H1 (cell line): ENCODE data around the gene L3MBTL1. TPM values are rescaled to one million over a fixed set of nuclear protein-coding genes. Genes with fewer than 3 reads are reported as not detected.
A peak's percentile ranks its signal among the peaks of the same experiment; 100 is the strongest.

ENCODE experiments used
- CTCF ChIA-PET: fragments of 300-600 bp; sonication (Branson Sonifier 250); formaldehyde crosslinking; loops from one replicate; lab custom pipeline; 2021; ENCODE audit not compliant: partially characterized antibody; lab: Charles Lee
- POLR2A ChIA-PET: fragments of 300-600 bp; sonication (Branson Sonifier 250); formaldehyde crosslinking; loops from one replicate; lab custom pipeline; 2021; ENCODE audit warnings: inconsistent platforms; ENCODE audit not compliant: partially characterized antibody; lab: Charles Lee
- DNase-seq, 2 experiments: peaks; one replicate each; pipeline versions ENCODE4 v3.0.0 to v3.0.0-alpha.2; 2010 to 2022; ENCODE audit warnings: low spot score in 2 of 2, low read depth in 1 of 2, mixed read lengths in 1 of 2
- FAIRE-seq: peaks from 2 replicates; lab custom pipeline; 2011; peaks lifted over from hg19 to GRCh38; lab: Jason Lieb, UNC
- H2AFZ ChIP-seq: 2 replicates; pipeline ENCODE4 v1.8.1; 2012; ENCODE audit warnings: low read length, inconsistent platforms
- H2AK5ac ChIP-seq: 2 replicates; pipeline ENCODE4 v1.6.1; 2013; ENCODE audit warnings: low read depth, low read length
- H2BK120ac ChIP-seq: replicated peaks from 2 replicates; pipeline ENCODE3; 2013; ENCODE audit warnings: low read depth, low read length, inconsistent platforms
- H2BK12ac ChIP-seq: 2 replicates; pipeline ENCODE4 v1.6.1; 2013; ENCODE audit warnings: low read depth, low read length
- H2BK15ac ChIP-seq: 2 replicates; pipeline ENCODE4 v1.6.1; 2013; ENCODE audit warnings: low read length
- H2BK20ac ChIP-seq: 2 replicates; pipeline ENCODE4 v1.6.1; 2013; ENCODE audit warnings: low read length
- H2BK5ac ChIP-seq: 2 replicates; pipeline ENCODE4 v1.6.1; 2013; ENCODE audit warnings: low read depth, low read length
- H3K14ac ChIP-seq: 2 replicates; pipeline ENCODE4 v1.6.1; 2013; ENCODE audit warnings: inconsistent platforms; ENCODE audit not compliant: insufficient read length
- H3K18ac ChIP-seq: 2 replicates; pipeline ENCODE4 v1.6.1; 2013; ENCODE audit warnings: low read length; ENCODE audit errors: extremely low read depth
- H3K23ac ChIP-seq: 2 replicates; pipeline ENCODE4 v1.6.1; 2013; ENCODE audit warnings: inconsistent platforms; ENCODE audit not compliant: insufficient read length
- H3K23me2 ChIP-seq: 2 replicates; pipeline ENCODE4 v1.6.1; 2013; ENCODE audit warnings: low read depth, low read length
- H3K27ac ChIP-seq: 2 replicates; pipeline ENCODE4 v1.6.1; 2011; ENCODE audit warnings: low read depth, low read length, inconsistent platforms
- H3K27me3 ChIP-seq, 4 experiments: replicated peaks in 1 of 4; 1 replicate in 1 of 4; 2 replicates in 3 of 4; pipeline versions ENCODE4 v1.6.1 to v1.8.1; 2011 to 2013; ENCODE audit warnings: low read length in 3 of 4, mild to moderate bottlenecking in 3 of 4, inconsistent platforms in 2 of 4, mixed read lengths in 2 of 4, moderate library complexity in 1 of 4; ENCODE audit not compliant: control insufficient read depth in 3 of 4, insufficient read depth in 3 of 4; ENCODE audit errors: extremely low read depth in 1 of 4
- H3K36me3 ChIP-seq, 4 experiments: 2 replicates each; pipeline versions ENCODE4 v1.6.1 to v1.8.1; 2011 to 2013; ENCODE audit warnings: mild to moderate bottlenecking in 4 of 4, low read length in 3 of 4, moderate library complexity in 2 of 4, control low read depth in 1 of 4, inconsistent platforms in 1 of 4; ENCODE audit not compliant: insufficient read depth in 4 of 4, control insufficient read depth in 2 of 4
- H3K4ac ChIP-seq: replicated peaks from 2 replicates; pipeline ENCODE3; 2013; ENCODE audit warnings: low read length, low read depth, mixed read lengths, inconsistent platforms; ENCODE audit not compliant: insufficient read length
- H3K4me1 ChIP-seq, 4 experiments: replicated peaks in 1 of 4; 1 replicate in 1 of 4; 2 replicates in 3 of 4; pipeline versions ENCODE4 v1.6.1 to v1.8.1; 2011 to 2013; ENCODE audit warnings: low read length in 3 of 4, inconsistent platforms in 2 of 4, mixed read lengths in 1 of 4; ENCODE audit not compliant: insufficient read depth in 4 of 4, control insufficient read depth in 3 of 4
- H3K4me2 ChIP-seq, 2 experiments: 2 replicates each; pipeline versions ENCODE4 v1.6.1 to v1.8.1; 2011 to 2013; ENCODE audit warnings: low read depth in 2 of 2, low read length in 2 of 2, control low read depth in 1 of 2, inconsistent platforms in 1 of 2, mild to moderate bottlenecking in 1 of 2; ENCODE audit not compliant: insufficient read depth in 1 of 2
- H3K4me3 ChIP-seq, 4 experiments: fragments of 200-600, 300-600 bp in 1 of 4; sonication (generic), shearing (Covaris generic), sonication (Bioruptor Twin) in 1 of 4; 2 replicates each; pipeline versions ENCODE4 v1.5.1 to v1.8.1; 2011 to 2016; ENCODE audit warnings: low read length in 4 of 4, low read depth in 3 of 4, control low read depth in 2 of 4, inconsistent platforms in 2 of 4, mild to moderate bottlenecking in 2 of 4, mixed read lengths in 1 of 4, moderate library complexity in 1 of 4; ENCODE audit not compliant: insufficient read depth in 2 of 4; ENCODE audit errors: extremely low read depth in 1 of 4
- H3K56ac ChIP-seq: replicated peaks from 2 replicates; pipeline ENCODE3; 2013; ENCODE audit warnings: low read depth, mild to moderate bottlenecking, mixed read lengths, low read length, inconsistent platforms; ENCODE audit not compliant: insufficient read length
- H3K79me1 ChIP-seq: 2 replicates; pipeline ENCODE4 v1.6.1; 2013; ENCODE audit warnings: low read depth, low read length, control low read depth
- H3K79me2 ChIP-seq, 2 experiments: 2 replicates each; pipeline versions ENCODE4 v1.6.1 to v1.8.1; 2012 to 2013; ENCODE audit warnings: low read length in 2 of 2, mild to moderate bottlenecking in 2 of 2, inconsistent platforms in 1 of 2; ENCODE audit not compliant: insufficient read depth in 2 of 2, control insufficient read depth in 1 of 2
- H3K9ac ChIP-seq, 4 experiments: replicated peaks in 1 of 4; 1 replicate in 1 of 4; 2 replicates in 3 of 4; pipeline versions ENCODE4 v1.6.1 to v1.8.1; 2011 to 2013; ENCODE audit warnings: low read depth in 3 of 4, low read length in 3 of 4, control low read depth in 2 of 4, mild to moderate bottlenecking in 2 of 4, moderate library complexity in 2 of 4, inconsistent platforms in 1 of 4; ENCODE audit errors: extremely low read depth in 1 of 4
- H3K9me3 ChIP-seq, 2 experiments: 2 replicates each; pipeline versions ENCODE4 v1.6.1 to v1.8.1; 2012 to 2013; ENCODE audit warnings: mild to moderate bottlenecking in 2 of 2, moderate library complexity in 2 of 2, control low read depth in 1 of 2, inconsistent platforms in 1 of 2, low read depth in 1 of 2, low read length in 1 of 2, mixed read lengths in 1 of 2; ENCODE audit not compliant: insufficient read depth in 2 of 2
- H4K20me1 ChIP-seq, 2 experiments: replicated peaks in 1 of 2; 2 replicates each; pipeline versions ENCODE3 to v1.8.1; 2011 to 2013; ENCODE audit warnings: inconsistent platforms in 2 of 2, low read length in 2 of 2, mild to moderate bottlenecking in 1 of 2; ENCODE audit not compliant: insufficient read depth in 2 of 2, control insufficient read depth in 1 of 2
- H4K5ac ChIP-seq: 2 replicates; pipeline ENCODE4 v1.6.1; 2013; ENCODE audit warnings: low read length, low read depth, mixed read lengths, inconsistent platforms; ENCODE audit not compliant: insufficient read length
- H4K8ac ChIP-seq: 2 replicates; pipeline ENCODE4 v1.8.0; 2013; ENCODE audit warnings: mild to moderate bottlenecking, moderate library complexity, low read length, inconsistent platforms; ENCODE audit not compliant: insufficient read depth; ENCODE audit errors: extremely low read depth
- H4K91ac ChIP-seq: replicated peaks from 2 replicates; pipeline ENCODE3; 2013; ENCODE audit warnings: low read length, mixed read lengths, inconsistent platforms; ENCODE audit not compliant: insufficient read length
- CREB1 ChIP-seq: IDR thresholded peaks from 2 replicates; pipeline ENCODE4 v1.6.1; 2012; ENCODE audit warnings: inconsistent platforms
- EZH2 ChIP-seq: fragments of 200-600 bp; sonication (generic); IDR thresholded peaks from 2 replicates; pipeline ENCODE4 v1.7.1; 2012; ENCODE audit warnings: low read depth, mild to moderate bottlenecking, moderate library complexity, low read length, inconsistent platforms; ENCODE audit not compliant: severe bottlenecking
- KDM1A ChIP-seq: fragments of 200-600, 300-600 bp; sonication (generic); IDR thresholded peaks from 2 replicates; pipeline ENCODE4 v1.7.1; 2016; ENCODE audit warnings: mild to moderate bottlenecking, low read length, borderline replicate concordance
- KDM4A ChIP-seq: IDR thresholded peaks from one replicate; pipeline ENCODE4 v1.7.1; 2012; ENCODE audit warnings: low read depth, mild to moderate bottlenecking, moderate library complexity, low read length, inconsistent platforms; ENCODE audit not compliant: severe bottlenecking
- KDM5A ChIP-seq: fragments of 200-600 bp; IDR thresholded peaks from 2 replicates; pipeline ENCODE4 v1.7.1; 2012; ENCODE audit warnings: mild to moderate bottlenecking, low read length, inconsistent platforms, mixed read lengths
- MAFK ChIP-seq: IDR thresholded peaks from 2 replicates; pipeline ENCODE4 v1.6.1; 2012; ENCODE audit warnings: low read depth, mild to moderate bottlenecking, improper control_type of control experiment, low read length
- NANOG ChIP-seq: IDR thresholded peaks from 2 replicates; pipeline ENCODE4 v1.6.1; 2011; ENCODE audit warnings: low read length, low read depth, mild to moderate bottlenecking, inconsistent platforms; ENCODE audit not compliant: insufficient read depth, poor library complexity, severe bottlenecking
- POLR2AphosphoS5 ChIP-seq: IDR thresholded peaks from 2 replicates; pipeline ENCODE4 v1.6.1; 2011; ENCODE audit warnings: low read depth, low read length
- SP2 ChIP-seq: IDR thresholded peaks from 2 replicates; pipeline ENCODE4 v1.6.1; 2012; ENCODE audit warnings: mild to moderate bottlenecking, low read length, inconsistent platforms
- TBP ChIP-seq: IDR thresholded peaks from 2 replicates; pipeline ENCODE4 v1.6.1; 2011; ENCODE audit warnings: low read depth, low read length, improper control_type of control experiment
- WGBS, 2 experiments: shearing (Covaris generic) in 1 of 2; methylation state at CpG; one replicate each; pipeline versions ENCODE4 v1.1.6 to v1.1.7; 2013 to 2015; ENCODE audit warnings: low lambda C conversion rate in 2 of 2, mixed read lengths in 2 of 2, inconsistent platforms in 1 of 2, low coverage in 1 of 2, missing lambda C conversion rate in 1 of 2; ENCODE audit not compliant: insufficient replicate concordance in 2 of 2, insufficient coverage in 1 of 2, insufficient read length in 1 of 2; ENCODE audit errors: extremely low coverage in 1 of 2, missing lambda C conversion rate in 1 of 2; 5-methylcytosine and 5-hydroxymethylcytosine counted together
- polyA plus RNA-seq, 7 experiments: library from polyadenylated mRNA; depleted of rRNA in 3 of 7; stranded (reverse) in 5 of 7; unstranded in 2 of 7; fragments of >200 nt in 5 of 7; fragments of 200-250 nt in 2 of 7; gene quantifications; 1 replicate in 5 of 7; 2 replicates in 1 of 7; 4 replicates in 1 of 7; pipeline versions ENCODE4 v1.2.1 to v1.2.3, GENCODE V29; 2011 to 2013; ENCODE audit warnings: missing spikeins in 2 of 7, mixed read lengths in 2 of 7
- total RNA-seq: library from RNA; stranded (reverse); fragmentation: NEBNext Ultra II Directional; extraction: Animal tissue kit (Norgen Biotek cat#: 25700); gene quantifications from 2 replicates; pipeline ENCODE4 v1.2.1, GENCODE V29; 2021
- TF ChIP-seq, protein P1 (sequence below): IDR thresholded peaks from 2 replicates; pipeline ENCODE4 v1.6.1; 2012; ENCODE audit warnings: low read length, inconsistent platforms

Gene L3MBTL1
- total and polyA plus RNA-seq, 2 of the 8 experiments (the other 6 are each of a cell fraction or from before 2014, with no cell fraction given), result 11.9 to 17.0 TPM

DNA sequence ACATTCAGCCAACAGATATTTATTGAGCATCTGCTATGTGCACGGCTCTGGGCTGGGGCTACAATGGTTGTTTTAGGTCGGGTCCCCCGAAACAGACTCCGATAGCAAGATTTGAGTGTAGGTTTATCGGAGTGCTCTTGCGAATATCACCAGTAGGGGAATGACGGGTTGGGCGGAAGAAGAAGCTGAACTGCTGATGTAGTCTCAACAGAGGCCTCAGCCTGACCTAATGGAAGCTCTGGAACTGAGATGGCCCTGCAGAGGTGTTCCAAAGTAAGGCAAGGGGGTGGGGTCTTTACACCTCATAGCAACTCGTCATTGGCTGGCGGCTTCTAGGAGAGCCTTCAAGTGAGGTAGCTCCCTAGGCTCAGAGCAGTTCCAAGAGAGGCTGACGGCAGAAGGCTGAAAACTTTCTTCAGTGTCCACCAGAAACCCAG, 1.1 kb downstream of the L3MBTL1 start:
- FAIRE-seq, result peak; percentile 13
- CTCF ChIA-PET, result interaction anchor here (0.6 to 2.0 kb wide), 12 partner anchors 18 to 340 kb away, joined by 3 to 12 read pairs (median 4); no protein-coding TSS in a partner anchor
- TF ChIP-seq MAFK (no peak), KDM5A (no peak), TBP (peak; percentile 80), POLR2AphosphoS5 (peak; percentile 71; the same call in 1 of the 2 replicates), SP2 (no peak), EZH2 (no peak), KDM4A (no peak), KDM1A (no peak), CREB1 (no peak), NANOG (no peak)
- TF ChIP-seq, protein P1, sequence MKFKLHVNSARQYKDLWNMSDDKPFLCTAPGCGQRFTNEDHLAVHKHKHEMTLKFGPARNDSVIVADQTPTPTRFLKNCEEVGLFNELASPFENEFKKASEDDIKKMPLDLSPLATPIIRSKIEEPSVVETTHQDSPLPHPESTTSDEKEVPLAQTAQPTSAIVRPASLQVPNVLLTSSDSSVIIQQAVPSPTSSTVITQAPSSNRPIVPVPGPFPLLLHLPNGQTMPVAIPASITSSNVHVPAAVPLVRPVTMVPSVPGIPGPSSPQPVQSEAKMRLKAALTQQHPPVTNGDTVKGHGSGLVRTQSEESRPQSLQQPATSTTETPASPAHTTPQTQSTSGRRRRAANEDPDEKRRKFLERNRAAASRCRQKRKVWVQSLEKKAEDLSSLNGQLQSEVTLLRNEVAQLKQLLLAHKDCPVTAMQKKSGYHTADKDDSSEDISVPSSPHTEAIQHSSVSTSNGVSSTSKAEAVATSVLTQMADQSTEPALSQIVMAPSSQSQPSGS, result no peak

More for the DNA sequence above, 1.1 kb downstream of the L3MBTL1 start:
- no peak overlapping the region for H2BK5ac ChIP-seq
- H3K4me2 ChIP-seq, result peak overlapping the region; percentile 57 to 84
- no peak overlapping the region for H2AFZ ChIP-seq
- POLR2A ChIA-PET, result interaction anchor here (0.7 to 3.9 kb wide), 12 partner anchors 10 to 159 kb away, joined by 3 to 72 read pairs (median 4); partner anchors contain the start of genes IFT52 and SRSF6
- peaks cover 6% of the 10 kb centered on the region; the same call in 1 of the 2 replicates for H3K23me2 ChIP-seq
- peak overlapping the region; percentile 60 to 79 (median 62); a peak in 7 of 8 replicates for H3K4me3 ChIP-seq
- H2BK15ac ChIP-seq, result no peak overlapping the region
- WGBS, 2 experiments, result 47% methylated on average over 11 of the region's 11 CpGs; no CpG with 5 or more reads in 1 of the 2 experiments
- peak in 1 of 2 experiments; percentile 73 for DNase-seq
- H4K20me1 ChIP-seq, result no peaks in the 10 kb centered on the region
- no peak overlapping the region for H4K8ac ChIP-seq
- no peak overlapping the region for H2BK20ac ChIP-seq
- H2AK5ac ChIP-seq, result no peak overlapping the region
- H2BK12ac ChIP-seq, result no peak overlapping the region
- no peak overlapping the region for H3K18ac ChIP-seq
- no peak overlapping the region for H3K9ac ChIP-seq
- no peak overlapping the region for H3K56ac ChIP-seq
- no peak overlapping the region for H4K5ac ChIP-seq
- H3K4me1 ChIP-seq, result peaks cover 2 to 5% (median 5%) of the 10 kb centered on the region in 4 experiments; a peak in 6 of 7 replicates
- H3K4ac ChIP-seq, result no peak overlapping the region
- H3K9me3 ChIP-seq, result no peaks in the 10 kb centered on the region
- H3K79me2 ChIP-seq, result no peaks in the 10 kb centered on the region
- H3K36me3 ChIP-seq, result no peaks in the 10 kb centered on the region
- no peak overlapping the region for H3K23ac ChIP-seq
- peaks cover 4 to 18% (median 12%) of the 10 kb centered on the region in 4 experiments for H3K27me3 ChIP-seq
- no peak overlapping the region for H2BK120ac ChIP-seq
- H4K91ac ChIP-seq, result no peak overlapping the region
- H3K79me1 ChIP-seq, result no peaks in the 10 kb centered on the region
- H3K14ac ChIP-seq, result no peak overlapping the region
- no peak overlapping the region for H3K27ac ChIP-seq
